Neural progenitor cell (in vitro differentiated cells): Measurements from ENCODE around the gene ZNF486.

Experiments
- CTCF ChIP-seq: fragments of 200-600 bp; sonication (generic); IDR thresholded peaks from 2 replicates; pipeline ENCODE4 v1.5.1; 2017; ENCODE audit warnings: antibody characterized with exemption, mild to moderate bottlenecking
- EZH2phosphoT487 ChIP-seq: fragments of 200-600 bp; sonication (generic); IDR thresholded peaks from 2 replicates; pipeline ENCODE4 v1.6.1; 2017; ENCODE audit warnings: antibody characterized with exemption

- no peak for TF ChIP-seq CTCF
- TF ChIP-seq EZH2phosphoT487: no peak
Observed at GRCh38 chr19:20124879-20125278, 42.1 kb upstream of the ZNF486 start.
